Endothelial cell (in vitro differentiated cells): Measurements from ENCODE around the gene WNK2. TPM values are rescaled to one million over a fixed set of nuclear protein-coding genes. Genes with fewer than 3 reads are reported as not detected.

Experiments
- DNase-seq: peaks from one replicate; pipeline ENCODE4 v3.0.0; 2021; ENCODE audit warnings: low spot score
- H3K27ac Mint-ChIP-seq: one replicate; pipeline ENCODE4 v1.8.0; 2021; ENCODE audit warnings: mixed read lengths, inconsistent platforms; ENCODE audit not compliant: unreplicated experiment
- H3K27me3 Mint-ChIP-seq: one replicate; pipeline ENCODE4 v1.8.0; 2021; ENCODE audit warnings: mild to moderate bottlenecking, moderate library complexity, mixed read lengths, inconsistent platforms; ENCODE audit not compliant: unreplicated experiment
- H3K36me3 Mint-ChIP-seq: one replicate; pipeline ENCODE4 v1.8.0; 2021; ENCODE audit warnings: mild to moderate bottlenecking, low read depth, mixed read lengths, inconsistent platforms; ENCODE audit not compliant: unreplicated experiment
- H3K4me1 Mint-ChIP-seq: one replicate; pipeline ENCODE4 v1.8.0; 2021; ENCODE audit warnings: mild to moderate bottlenecking, mixed read lengths, inconsistent platforms; ENCODE audit not compliant: unreplicated experiment
- H3K4me3 Mint-ChIP-seq: one replicate; pipeline ENCODE4 v1.8.0; 2021; ENCODE audit warnings: mild to moderate bottlenecking, mixed read lengths, inconsistent platforms; ENCODE audit not compliant: unreplicated experiment
- H3K9me3 Mint-ChIP-seq: one replicate; pipeline ENCODE4 v1.8.0; 2021; ENCODE audit warnings: mixed read lengths, inconsistent platforms; ENCODE audit not compliant: unreplicated experiment
- total RNA-seq: library from RNA; stranded (reverse); fragmentation: NEBNext Ultra II Directional; extraction: Animal tissue kit (Norgen Biotek cat#: 25700); gene quantifications from one replicate; pipeline ENCODE4 v1.2.1, GENCODE V29; 2021; ENCODE audit not compliant: unreplicated experiment
- TF ChIP-seq, protein P1 (sequence below): fragments of 200-600 bp; sonication (generic); IDR thresholded peaks from one replicate; pipeline ENCODE4 v1.5.0; 2021; ENCODE audit warnings: antibody characterized with exemption; ENCODE audit not compliant: unreplicated experiment

The WNK2 gene
- total RNA-seq, 1 donor from 2014 or later: 0.82 TPM

DNA sequence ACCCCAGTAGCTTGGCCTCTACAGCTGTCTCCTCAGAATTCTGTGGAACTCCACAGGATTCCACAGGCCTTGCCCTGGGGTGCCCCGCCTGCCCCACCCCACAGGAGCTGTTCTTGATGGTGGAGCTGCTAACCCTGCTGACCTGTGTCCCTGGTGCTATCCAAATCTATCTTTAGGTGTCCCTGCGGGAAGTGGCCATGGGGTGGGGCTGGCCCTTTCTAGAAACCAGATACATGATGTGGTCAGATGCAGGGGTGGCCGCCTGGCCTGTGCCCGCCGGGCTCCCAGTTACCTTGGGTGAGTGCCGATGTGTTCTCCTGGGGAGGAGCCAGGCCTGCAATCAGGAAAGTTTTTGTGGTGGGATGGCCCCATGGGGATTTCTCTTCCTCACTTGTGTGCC is 34.2 kb downstream of the WNK2 start:
- Mint-ChIP-seq H3K36me3 (no peaks in the 10 kb centered on the region), H3K27ac (no peak overlapping the region)
- DNase-seq: no peak

DNA sequence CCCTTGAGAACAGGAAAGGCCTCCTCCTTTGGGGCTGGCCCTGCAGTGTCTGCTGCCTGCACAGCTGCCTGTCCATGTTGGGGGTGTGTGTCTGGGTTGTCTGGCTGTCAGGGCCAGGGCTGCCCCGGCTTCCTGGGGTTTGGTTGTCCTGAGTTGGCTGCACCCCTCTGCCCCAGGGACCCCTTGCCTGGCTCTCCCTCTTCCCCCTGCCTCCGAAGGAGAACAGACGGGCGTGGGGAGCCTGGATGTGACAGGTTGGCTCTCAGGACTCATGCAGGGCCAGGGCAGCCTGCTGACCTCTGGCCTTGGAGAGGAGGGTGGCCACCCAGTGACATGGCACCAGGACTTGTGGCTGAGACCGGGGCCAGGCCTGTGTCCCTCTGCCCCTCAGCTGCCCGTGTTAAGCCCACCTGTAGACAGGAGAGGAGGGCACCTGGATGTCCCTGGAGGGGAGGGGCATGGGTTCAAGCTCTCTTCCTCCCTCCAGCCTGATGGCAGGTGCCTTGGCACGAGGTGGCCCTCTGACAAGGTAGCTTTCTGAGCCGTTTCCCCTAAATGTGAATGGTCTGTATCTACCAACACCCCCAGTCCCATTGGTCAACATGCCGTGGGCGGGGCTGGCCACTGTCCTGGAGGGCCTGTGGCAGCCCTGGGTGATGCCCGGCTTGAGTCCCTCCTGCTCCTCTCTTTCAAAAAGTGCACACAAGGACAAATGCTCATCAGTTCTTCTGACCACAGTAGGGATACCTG is 34.9 kb downstream of the WNK2 start:
- Mint-ChIP-seq H3K4me1 (no peaks in the 10 kb centered on the region), H3K27ac (no peak overlapping the region), H3K36me3 (no peaks in the 10 kb centered on the region)

More for the DNA sequence above, 34.2 kb downstream of the WNK2 start:
- Mint-ChIP-seq H3K4me3 (no peak overlapping the region), H3K4me1 (no peaks in the 10 kb centered on the region), H3K9me3 (no peaks in the 10 kb centered on the region), H3K27me3 (no peaks in the 10 kb centered on the region)
- TF ChIP-seq, protein P1, sequence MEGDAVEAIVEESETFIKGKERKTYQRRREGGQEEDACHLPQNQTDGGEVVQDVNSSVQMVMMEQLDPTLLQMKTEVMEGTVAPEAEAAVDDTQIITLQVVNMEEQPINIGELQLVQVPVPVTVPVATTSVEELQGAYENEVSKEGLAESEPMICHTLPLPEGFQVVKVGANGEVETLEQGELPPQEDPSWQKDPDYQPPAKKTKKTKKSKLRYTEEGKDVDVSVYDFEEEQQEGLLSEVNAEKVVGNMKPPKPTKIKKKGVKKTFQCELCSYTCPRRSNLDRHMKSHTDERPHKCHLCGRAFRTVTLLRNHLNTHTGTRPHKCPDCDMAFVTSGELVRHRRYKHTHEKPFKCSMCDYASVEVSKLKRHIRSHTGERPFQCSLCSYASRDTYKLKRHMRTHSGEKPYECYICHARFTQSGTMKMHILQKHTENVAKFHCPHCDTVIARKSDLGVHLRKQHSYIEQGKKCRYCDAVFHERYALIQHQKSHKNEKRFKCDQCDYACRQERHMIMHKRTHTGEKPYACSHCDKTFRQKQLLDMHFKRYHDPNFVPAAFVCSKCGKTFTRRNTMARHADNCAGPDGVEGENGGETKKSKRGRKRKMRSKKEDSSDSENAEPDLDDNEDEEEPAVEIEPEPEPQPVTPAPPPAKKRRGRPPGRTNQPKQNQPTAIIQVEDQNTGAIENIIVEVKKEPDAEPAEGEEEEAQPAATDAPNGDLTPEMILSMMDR: no peak

DNA sequence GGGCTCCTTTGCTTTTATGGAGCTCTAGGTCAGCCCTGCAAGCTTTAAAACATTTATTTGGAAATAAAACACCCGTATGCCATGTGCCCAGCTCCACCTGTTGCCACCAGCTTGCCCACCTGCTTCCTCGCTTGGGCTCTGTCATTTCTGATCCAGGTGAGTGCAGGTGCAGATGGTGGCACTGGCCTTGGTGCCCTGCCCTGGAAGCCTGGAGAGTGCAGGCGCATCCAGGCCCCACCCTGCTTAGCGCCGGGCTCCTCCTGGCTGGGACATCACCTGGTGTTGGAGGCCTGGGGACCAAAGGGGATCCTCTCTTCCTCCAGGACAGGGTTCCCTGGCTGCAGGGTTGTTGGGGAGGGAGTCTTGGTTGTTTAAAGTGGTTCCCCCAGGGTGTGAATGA is 35.8 kb downstream of the WNK2 start:
- H3K9me3 Mint-ChIP-seq: no peaks in the 10 kb centered on the region
- H3K27me3 Mint-ChIP-seq: no peaks in the 10 kb centered on the region
- DNase-seq: no peak
- H3K36me3 Mint-ChIP-seq: no peaks in the 10 kb centered on the region
- H3K4me1 Mint-ChIP-seq: no peaks in the 10 kb centered on the region
- H3K4me3 Mint-ChIP-seq: no peak overlapping the region
- TF ChIP-seq, protein P1: no peak
- no peak overlapping the region for H3K27ac Mint-ChIP-seq

More for the DNA sequence above, 34.9 kb downstream of the WNK2 start:
- DNase-seq: no peak
- no peaks in the 10 kb centered on the region for H3K27me3 Mint-ChIP-seq
- H3K4me3 Mint-ChIP-seq: no peak overlapping the region
- TF ChIP-seq, protein P1: no peak
- no peaks in the 10 kb centered on the region for H3K9me3 Mint-ChIP-seq

DNA sequence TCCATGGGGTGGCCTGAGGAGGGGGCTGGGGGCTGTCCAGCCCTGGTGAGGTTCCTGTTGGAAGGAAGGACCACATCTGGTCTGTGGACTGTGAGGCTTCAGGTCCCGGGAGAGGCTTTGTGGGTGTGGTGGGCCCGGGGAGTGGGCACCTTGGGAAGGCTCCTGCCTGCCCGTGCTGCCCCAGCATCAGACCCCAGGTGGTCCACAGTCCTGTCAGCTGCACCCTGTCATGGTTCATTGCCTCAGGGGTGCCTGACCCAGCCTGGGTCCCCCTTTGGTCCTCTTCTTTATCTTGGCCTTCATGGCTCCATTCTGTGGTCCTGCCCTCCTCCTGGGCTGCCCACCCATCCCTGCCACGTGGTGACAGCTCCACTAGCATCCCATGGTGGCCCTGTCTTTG is 36.7 kb downstream of the WNK2 start:
- H3K4me1 Mint-ChIP-seq: no peaks in the 10 kb centered on the region
- DNase-seq: no peak
- no peaks in the 10 kb centered on the region for H3K36me3 Mint-ChIP-seq
- H3K27me3 Mint-ChIP-seq: no peaks in the 10 kb centered on the region
- no peaks in the 10 kb centered on the region for H3K9me3 Mint-ChIP-seq
- no peak overlapping the region for H3K4me3 Mint-ChIP-seq
- TF ChIP-seq, protein P1: no peak
- H3K27ac Mint-ChIP-seq: no peak overlapping the region

DNA sequence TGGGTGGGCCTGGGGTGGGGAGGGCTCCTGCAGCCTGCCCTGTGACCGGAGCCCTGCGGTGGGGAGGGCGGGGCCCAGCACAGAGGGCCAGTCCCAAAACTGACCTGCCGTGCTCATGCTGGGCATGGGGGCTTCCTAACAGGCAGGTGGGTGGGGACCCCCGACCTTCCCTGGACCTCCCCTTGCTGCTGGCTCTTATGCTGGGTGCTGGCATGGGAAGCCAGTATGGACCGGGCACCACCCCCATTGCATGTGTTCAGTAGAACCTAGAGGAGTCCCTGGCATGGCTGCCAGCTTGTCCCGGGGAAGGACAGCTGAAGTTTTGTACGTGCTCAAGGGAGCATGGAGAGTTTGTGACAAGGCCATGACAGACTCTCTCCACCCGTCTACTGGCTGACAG is 37.1 kb downstream of the WNK2 start:
- TF ChIP-seq, protein P1: no peak
- no peak overlapping the region for H3K27ac Mint-ChIP-seq
- no peaks in the 10 kb centered on the region for H3K36me3 Mint-ChIP-seq
- H3K4me3 Mint-ChIP-seq: no peak overlapping the region
- no peak for DNase-seq
- no peaks in the 10 kb centered on the region for H3K9me3 Mint-ChIP-seq
- no peaks in the 10 kb centered on the region for H3K27me3 Mint-ChIP-seq
- no peaks in the 10 kb centered on the region for H3K4me1 Mint-ChIP-seq
